GM18870 (cell line): ENCODE measurements around the gene OR6M1.

ENCODE experiments used
- ATAC-seq: cut with Tn5 transposase; IDR thresholded peaks from one replicate; pipeline ENCODE4 v1.9.1; 2021; ENCODE audit warnings: moderate library complexity; ENCODE audit not compliant: unreplicated experiment

OR6M1 gene

DNA sequence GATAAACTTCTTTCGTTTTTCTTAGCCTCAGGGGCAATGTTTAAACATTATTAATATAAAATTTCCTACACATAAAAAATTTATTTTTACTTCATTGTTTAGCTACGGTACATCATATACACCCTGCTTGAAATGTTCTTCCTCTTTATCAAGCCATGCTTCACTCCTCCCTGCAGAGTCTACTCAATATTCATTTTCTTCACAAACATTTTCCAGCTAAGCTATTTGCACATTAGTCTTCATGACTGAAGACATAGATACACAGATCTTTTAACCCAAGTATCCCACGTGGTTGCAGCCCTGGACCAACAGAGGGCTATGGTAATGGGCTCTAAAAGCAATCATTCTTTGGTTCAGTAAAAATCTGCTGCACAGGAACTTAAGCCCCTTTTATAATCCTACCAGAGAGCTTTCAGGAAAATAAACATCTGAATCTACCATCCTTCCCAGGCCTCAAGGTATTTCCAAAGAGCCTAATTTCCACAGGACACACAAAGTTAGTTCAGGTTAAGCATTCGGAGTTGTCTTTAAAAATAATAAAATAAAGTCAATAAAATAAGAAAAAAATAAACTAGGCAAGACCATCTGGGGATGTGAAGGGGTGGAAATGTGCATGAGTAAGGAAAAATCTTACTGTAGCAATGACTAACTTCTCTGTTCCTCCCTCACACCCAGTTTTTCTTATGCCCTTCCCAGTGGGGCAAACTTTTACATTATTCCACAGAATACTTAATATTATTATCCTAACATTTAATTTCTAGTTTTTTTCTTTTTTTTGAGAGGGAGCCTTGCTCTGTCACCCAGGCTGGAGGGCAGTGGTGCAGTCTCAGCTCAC, 30.2 kb downstream of the OR6M1 start:
- ATAC-seq, result no peak

DNA sequence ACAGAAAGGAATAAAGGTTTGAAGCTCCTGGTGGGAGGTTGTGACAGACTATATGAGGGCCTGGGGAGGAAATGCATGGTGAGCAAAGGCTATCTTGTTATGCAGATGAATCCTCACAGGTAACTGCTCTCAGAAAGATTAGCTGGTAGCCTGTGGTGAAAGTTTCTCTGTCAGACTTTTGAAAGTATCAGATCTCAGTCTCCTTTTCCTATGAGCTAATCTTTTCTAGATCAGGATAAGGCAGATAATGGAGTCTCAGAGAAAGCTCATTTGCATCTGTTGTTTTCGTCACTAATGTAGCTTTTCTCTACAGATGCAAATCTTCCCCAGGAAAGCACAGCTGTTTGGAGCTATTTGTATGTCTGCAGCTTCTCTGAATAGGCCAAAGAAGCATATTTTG, 30.9 kb downstream of the OR6M1 start:
- peak; percentile 60 for ATAC-seq

DNA sequence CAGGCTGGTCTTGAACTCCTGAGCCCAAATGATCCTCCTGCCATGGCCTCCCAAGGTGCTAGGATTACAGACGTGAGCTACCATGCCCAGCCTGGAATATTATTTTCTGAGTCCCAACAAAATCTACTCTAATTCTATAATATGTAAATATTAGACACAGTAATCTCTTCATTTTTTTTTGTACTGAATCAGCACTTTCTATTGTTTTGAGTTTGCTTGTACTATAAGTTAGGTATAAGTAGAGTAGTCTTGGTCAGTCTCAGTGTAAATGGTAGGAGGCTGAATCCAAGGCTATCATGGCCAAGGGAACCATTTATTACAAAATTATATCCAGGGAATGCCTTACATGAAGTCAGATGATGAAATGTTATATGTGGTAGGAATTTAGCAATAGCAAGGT, 32.2 kb downstream of the OR6M1 start:
- no peak for ATAC-seq

DNA sequence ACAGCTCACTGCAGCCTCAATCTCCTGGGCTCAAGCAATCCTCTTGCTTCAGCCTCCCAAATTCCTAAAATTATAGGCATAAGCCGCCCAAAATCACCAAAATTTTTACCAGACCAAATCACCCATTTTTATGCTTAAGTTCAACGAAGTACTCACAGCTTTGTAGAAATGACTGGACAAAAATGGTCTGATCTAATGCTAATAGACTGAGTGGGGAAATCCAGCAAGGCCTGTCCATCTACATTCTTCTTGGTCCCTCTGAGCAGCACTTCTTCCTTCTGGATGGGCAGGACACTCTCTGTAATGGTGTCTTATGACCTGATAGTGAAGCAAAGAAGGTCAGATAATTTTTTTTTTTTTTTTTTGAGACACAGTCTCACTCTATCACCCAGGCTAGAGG, 33.1 kb downstream of the OR6M1 start:
- no peak for ATAC-seq

DNA sequence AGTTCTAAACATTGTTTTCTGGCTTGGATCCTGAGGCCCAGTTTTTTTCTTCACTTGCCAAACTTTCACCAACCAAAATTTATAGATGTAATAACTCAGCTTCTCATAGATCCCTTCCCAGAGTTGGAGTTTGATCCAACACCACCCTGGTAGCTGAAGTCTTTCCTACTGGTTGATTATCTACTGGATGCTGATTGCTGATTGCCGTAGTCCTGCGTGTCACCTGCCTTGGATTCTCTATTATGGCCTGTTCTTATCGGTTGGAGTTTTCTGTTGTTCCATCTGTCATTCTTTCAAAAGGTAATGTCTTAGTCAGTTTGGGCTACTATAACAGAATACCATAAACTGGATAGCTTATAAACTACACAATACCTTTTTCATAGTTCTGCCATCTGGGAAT, 34.5 kb downstream of the OR6M1 start:
- no peak for ATAC-seq

DNA sequence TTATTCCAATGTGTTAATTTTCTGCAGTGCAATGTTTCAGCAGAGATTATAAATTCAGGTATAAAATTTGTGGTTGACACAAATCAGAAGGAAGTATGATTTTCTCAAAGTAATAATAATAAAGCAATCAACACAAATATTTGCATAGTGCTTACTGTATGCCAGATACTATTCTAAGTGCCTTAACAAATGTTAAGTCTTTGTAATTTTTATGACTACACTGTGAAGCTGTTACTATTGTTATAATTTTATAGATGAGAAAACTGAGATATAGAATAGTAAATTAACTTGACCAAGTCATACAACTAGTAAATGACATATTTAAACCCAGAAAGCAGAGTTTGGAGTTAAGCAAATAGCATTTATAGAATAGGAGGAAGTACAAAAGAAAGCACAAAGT, 35.4 kb downstream of the OR6M1 start:
- ATAC-seq, result no peak

DNA sequence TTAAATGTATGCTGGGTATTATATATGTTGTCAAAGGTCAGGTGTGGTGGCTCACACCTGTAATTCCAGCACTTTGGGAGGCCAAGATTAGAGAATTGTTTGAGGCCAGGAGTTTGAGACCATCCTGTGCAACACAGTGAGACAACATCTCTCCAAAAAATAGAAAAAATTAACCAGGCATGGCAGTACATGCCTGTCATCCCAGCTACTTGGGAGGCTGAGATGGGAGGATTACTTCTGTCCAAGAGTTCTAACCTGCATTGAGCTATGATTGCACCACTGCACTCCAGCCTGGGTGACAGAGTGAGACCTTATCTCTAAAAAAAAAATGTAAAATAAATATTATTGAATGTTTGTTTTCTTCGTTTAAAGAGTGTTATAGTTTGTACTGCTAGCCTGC, 40.5 kb downstream of the OR6M1 start:
- no peak for ATAC-seq

DNA sequence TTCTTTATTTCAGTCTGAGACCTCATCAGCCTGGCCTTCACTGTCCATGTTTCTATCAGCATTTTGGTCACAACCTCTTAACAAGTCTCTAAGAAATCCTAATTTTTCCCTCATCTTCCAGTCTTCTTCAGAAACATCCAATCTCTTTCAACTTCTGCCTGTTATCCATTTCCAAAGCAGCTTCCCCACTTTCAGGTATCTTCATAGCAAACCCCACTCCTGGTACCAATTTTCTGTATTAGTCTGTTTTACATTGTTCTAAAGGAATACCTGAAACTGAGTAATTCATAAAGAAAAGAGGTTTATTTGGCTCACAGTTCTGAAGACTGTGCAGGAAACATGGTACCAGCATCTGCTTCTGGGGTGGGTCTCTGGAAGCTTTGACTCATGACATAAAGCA, 43.7 kb downstream of the OR6M1 start:
- ATAC-seq, result no peak

DNA sequence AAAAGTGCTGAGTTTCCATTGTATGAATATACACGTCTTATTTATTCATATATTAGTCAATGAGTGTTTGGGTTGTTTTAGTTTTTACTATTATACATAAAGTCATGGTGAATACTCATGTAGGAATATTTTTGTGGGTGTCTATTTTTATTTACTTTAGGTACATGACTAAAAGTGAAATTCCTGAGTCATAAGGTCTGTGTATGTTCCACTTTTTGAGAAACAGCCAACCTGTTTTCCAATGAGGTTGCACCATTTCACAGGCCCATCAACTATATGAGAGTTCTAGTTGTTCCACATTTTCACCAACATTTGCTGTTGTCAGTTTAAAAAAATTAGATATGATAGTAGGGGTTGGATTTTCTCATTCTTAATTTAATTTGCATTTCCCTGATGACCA, 45.3 kb downstream of the OR6M1 start:
- peak; percentile 81 for ATAC-seq

DNA sequence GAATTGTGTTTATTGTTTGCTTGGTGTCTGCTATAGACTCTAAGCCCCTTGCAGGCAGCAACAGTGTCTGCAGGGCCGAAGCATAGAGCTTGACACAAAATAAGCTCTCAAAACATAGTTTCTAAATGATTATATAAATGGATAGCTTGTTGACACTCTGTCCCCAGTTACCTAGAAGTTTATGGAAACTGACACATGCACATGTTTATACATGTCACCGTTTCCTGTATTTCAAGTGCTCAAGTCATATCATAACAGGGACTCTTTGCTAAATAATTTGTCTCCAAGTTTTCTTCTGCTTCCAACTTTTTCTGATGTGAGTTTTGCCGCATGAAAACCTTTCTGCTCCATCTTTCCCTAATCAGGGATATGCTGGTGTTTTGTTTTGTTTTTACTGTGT, 48.2 kb downstream of the OR6M1 start:
- no peak for ATAC-seq

DNA sequence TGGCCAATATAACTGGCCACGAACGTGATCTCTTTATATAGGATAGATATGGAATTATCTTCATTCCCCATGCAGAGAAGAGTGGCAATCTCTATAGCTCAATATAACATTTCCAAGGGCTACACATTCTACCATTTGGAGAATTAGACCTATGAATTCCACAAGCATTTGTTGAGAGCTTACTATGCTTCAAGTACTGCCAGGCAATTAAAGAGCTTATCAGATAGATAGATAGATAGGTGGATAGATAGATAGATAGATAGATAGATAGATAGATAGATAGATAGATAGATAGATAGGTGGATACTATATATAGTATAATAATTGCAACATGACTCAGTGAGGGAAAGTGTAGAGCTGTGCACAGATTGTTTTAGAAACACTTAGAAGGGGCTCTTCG, 50.3 kb downstream of the OR6M1 start:
- no peak for ATAC-seq
